ENCODE measurements around the gene MAGI3.
"Not testable (repeated sequence)": the region's sequence is repeated elsewhere in the genome, so short reads cannot be mapped to it uniquely, and the experiment has no call there.

The MAGI3 gene

DNA sequence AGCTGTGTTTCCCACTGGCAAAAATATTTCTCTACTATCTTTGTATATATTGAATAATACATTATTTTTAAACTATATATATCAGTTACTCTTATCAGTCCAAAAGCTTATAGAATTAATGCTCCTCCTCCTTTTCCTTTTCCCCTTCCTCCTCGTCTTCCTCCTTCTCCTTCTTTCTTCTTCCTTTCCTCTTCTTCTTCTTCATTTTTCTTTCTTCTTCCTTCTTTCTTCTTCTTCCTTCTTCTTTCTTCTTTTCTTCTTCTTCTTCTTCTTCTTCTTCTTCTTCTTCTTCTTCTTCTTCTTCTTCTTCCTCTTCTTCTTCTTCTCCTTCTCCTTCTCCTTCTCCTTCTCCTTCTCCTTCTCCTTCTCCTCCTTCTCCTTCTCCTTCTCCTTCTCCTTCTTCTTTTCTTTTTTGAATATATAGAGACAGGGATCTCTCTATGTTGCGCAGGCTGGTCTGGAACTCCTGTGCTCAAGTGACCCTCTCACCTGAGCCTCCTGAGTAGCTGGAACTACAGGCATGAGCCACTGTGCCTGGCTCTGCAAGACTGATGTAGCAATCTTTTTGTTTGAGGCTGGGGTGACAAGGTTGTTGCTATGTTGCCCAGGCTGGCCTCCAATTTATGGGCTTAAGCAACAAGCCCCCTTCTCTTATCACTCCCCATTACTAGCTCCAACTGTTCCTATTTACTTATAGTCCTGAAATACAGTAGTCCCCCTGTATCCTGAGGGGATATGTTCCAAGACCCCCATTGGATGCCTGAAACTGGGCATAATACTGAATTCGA lies 47.4 kb downstream of the MAGI3 start:
- no peak overlapping the region for H3K4me3 ChIP-seq (ENCODE audit: low read depth, low read length)
- no peak for DNase-seq (ENCODE audit: low read depth)

DNA sequence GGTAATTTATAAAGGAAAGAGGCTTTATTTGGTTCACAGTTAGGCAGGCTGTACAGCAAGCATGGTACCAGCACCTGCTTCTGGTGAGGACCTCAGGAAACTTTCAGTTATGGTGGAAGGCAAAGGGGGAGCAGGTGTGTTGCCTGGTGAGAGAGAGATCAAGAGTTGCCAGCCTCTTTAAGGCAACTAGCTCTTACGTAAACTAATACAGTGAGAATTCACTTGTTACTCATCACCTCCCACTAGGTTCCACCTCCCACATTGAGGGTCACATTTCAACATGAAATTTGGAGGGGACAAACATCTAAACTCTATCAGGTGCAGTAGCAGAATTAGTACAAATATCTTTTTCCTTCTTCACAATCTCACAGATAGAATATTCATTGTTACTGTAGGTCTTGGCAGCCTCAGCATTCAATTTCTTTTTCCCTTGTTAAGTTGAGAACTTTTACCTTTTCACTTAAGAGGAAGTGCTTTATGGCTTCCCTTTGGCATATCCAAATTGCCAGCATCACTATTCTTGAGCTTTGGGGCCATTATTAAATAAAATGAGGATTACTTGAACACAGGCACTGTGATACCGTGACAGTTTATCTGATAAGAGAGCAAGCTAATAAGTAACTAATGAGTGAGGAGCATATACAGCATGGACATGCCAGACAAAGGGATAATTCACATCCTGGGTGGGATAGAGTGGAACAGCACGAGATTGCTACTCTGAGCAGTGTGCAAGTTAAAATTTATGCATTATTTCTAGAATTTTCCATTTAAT lies 48.4 kb downstream of the MAGI3 start:
- DNase-seq (ENCODE audit: low read depth): no peak
- no peak overlapping the region for H3K4me3 ChIP-seq (ENCODE audit: low read depth, low read length)

DNA sequence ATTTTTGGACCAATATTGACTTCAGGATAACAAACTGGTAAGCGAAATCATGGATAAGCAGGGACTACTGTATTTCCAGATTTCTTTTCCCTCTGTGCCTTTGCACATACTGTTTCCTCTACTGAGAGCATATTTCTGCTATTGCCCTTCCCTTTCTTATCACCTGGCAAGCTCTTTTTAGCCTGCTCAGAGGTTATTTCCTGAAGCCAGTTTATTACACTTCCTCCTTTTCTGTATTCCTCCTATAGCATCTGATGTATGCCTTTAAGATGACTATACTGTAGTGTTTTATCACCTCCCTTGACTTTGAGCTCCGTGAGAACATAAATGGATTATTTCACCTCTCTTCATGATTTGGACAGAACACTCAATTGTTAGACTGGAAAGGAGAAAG lies 49.0 kb downstream of the MAGI3 start:
- no peak for DNase-seq (ENCODE audit: low read depth)
- no peak overlapping the region for H3K4me3 ChIP-seq (ENCODE audit: low read depth, low read length)

DNA sequence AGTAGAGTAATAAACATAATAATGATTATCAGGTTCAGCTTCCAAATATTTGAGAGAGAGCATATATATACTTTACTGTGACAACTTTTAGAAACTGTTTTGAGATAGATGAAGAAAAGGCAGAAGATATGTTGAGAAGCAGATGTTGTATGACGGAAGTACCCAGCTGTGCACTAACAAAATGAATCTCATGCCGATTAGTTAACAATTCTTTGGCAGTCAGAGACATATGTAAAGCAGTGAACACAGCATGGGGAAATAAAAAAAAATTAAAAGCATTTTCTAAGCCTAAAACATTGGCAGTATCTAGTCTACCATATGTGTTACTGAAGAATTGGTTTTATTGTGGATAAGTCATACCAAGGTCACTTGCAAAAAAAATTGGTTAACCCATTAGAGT lies 51.8 kb downstream of the MAGI3 start:
- DNase-seq (ENCODE audit: low read depth): no peak
- no peak overlapping the region for H3K4me3 ChIP-seq (ENCODE audit: low read depth, low read length)

DNA sequence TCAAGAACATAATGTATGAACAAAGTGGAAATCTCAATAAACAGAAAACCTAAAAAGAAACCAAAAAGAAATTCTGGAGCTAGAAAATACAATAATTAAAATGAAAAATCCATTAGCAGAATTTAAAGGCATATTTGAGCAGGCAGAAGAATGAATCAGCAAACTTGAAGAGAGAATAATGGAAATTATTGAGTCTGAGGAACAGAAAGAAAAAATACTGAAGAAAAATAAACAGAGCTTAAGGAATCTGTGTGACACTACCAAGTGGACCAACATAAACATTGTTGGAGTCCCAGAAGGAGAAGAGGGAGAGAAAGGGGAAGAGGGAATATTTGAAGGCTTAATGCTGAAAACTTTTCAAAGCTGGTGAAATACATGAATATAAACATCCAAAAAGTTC lies 54.5 kb downstream of the MAGI3 start:
- H3K4me3 ChIP-seq (ENCODE audit: low read depth, low read length): no peak overlapping the region
- DNase-seq (ENCODE audit: low read depth): no peak

DNA sequence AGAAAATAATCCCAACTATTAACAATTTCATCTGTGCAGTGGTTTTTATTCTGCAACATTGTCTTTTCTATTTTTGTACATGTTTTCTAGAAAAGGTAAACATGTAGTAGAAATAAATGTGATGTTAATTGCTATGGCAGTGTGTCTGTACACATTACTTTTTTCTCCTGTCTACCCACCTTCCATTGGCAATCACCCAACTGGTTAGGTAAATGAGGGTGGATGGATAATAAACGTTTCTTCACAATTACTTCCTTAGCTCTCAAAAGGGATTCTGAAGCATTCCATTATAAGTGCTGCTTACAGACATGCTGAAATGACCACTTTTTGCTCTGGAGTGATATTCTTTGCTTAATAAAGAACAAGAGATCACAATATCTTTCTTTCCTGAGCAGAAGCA lies 61.4 kb downstream of the MAGI3 start:
- DNase-seq (ENCODE audit: low read depth): no peak
- no peak overlapping the region for H3K4me3 ChIP-seq (ENCODE audit: low read depth, low read length)

DNA sequence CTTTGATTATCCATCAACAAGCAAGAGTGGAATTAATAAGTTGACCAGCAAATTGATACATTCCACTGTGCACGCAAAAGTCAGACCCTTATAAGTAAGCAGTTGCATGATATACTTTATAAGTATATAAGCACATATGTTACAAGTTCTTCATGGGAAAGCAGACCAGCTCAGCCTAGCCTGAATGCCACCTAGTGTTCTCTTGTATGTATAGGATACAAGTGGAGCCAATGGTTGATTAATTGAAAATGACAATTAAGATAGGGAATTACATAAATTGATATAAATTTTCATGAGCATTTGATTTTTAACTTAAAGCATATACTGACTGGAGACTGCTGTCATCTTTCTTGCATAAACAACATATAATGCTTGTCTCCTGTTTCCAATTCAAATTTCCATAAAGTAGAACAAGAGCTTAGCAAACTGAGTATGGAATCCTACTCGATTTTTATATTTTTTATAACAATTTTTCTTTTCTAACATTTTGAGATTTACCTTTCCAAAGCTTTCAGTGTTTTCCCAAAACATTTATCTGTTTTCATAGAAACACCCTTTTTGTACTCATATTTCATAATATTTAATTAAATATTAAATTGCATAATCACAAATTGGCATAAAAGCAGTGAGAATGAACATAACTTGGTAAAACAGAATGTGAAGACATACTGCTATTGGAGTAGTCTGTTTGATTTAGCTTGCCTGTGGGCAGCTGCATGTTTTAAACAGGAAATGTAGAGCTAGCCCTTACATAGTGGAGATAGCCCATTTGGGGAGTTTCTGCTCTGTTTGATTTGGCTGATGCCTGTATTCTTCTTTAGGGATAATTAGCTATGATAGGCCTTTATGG lies 62.8 kb downstream of the MAGI3 start:
- H3K4me3 ChIP-seq (ENCODE audit: low read depth, low read length): no peak overlapping the region
- peak; percentile 25 for DNase-seq (ENCODE audit: low read depth)

DNA sequence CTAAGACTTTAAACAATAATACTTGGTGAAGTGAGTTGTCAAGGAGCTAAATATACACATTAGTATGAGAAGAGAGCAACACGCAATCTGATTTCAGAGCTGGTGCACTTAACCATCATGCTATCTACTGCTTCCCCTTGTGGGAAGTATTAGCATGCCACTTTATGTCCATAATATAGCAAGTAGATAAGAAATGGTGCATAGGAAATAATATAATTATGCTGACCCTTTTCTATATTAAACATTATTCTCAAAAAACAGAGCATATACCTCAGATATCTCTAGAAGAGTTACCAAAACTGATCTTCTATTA lies 63.4 kb downstream of the MAGI3 start:
- H3K4me3 ChIP-seq (ENCODE audit: low read depth, low read length): no peak overlapping the region
- DNase-seq (ENCODE audit: low read depth): no peak

DNA sequence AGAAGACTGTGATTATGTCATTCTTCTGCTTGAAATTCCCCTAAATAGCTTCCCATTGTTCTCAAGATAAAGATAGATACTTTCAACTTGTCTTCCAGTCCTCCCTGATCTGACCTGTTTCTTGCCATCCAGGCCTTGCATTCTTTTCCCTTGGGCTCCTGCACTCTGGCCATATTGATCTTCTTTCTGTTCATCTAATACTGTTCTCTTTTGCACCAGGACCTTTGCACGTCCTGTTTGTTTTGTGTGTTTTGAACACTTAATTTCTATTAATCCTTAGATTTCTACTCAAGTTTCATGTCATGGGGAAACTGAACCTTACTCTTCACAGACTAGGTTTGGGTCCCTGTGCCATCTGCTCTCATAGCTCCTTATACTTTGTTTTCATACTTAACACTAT lies 65.1 kb downstream of the MAGI3 start:
- H3K4me3 ChIP-seq (ENCODE audit: low read depth, low read length): no peak overlapping the region
- DNase-seq (ENCODE audit: low read depth): no peak

DNA sequence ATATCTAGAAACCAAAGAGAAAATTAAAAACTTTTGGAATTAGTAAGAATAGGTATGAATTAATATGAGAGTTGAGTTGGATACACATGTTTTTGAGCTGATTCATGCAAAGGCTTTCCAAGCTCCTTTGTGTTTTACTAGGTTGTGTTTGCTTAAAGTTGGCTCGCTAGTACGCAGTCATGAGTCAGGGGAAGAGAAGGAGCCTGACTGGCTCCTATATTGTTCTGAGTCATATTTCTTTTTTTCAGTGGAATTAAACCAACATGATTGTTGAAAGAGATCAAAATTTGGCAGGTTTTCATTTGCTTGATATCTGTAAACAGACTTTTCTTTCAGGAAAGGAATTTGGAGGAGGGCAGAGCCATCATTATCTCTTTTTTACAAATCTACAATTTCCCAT lies 66.7 kb downstream of the MAGI3 start:
- DNase-seq (ENCODE audit: low read depth): peak; percentile 86
- no peak overlapping the region for H3K4me3 ChIP-seq (ENCODE audit: low read depth, low read length)

DNA sequence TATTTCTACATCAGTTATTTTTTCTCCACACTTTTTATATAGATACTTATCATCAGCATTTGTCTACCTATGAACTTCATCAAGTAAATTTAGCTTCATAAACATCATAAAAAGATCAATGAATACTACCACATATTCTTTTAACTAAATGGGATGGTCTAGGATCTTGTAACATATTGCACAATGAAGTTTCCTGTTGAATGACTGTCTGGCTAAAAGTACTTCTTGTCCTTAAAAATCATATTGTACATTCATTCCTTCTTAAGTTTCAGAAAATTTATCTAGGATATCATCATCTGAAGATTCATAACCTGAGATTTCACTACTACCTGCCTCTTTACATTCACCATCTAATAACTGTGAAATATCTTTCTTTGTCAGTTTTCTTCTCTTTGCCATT lies 69.0 kb downstream of the MAGI3 start:
- DNase-seq (ENCODE audit: low read depth): peak; percentile 33

DNA sequence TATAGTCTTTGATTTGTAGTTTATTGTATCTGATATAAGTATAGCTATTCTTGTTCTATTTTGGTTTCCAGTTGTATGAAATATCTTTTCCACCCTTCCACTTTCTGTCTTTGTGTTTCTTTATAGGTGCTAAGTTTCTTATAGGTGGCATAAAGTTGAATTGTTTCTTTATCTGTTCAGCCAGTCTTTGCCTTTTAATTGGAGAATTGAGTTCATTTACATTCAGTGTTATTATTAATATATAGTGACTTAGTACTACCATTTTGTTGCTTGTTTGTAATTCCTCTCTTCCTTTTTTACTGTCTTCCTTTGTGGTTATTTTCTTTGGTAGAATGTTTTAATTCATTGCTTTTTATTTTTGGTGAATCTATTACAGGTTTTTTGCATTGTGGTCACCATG lies 77.7 kb downstream of the MAGI3 start:
- no peak overlapping the region for H3K4me3 ChIP-seq (ENCODE audit: low read depth, low read length)
- no peak for DNase-seq (ENCODE audit: low read depth)

More for the DNA sequence above, 69.0 kb downstream of the MAGI3 start:
- H3K4me3 ChIP-seq (ENCODE audit: low read depth, low read length): no peak overlapping the region

DNA sequence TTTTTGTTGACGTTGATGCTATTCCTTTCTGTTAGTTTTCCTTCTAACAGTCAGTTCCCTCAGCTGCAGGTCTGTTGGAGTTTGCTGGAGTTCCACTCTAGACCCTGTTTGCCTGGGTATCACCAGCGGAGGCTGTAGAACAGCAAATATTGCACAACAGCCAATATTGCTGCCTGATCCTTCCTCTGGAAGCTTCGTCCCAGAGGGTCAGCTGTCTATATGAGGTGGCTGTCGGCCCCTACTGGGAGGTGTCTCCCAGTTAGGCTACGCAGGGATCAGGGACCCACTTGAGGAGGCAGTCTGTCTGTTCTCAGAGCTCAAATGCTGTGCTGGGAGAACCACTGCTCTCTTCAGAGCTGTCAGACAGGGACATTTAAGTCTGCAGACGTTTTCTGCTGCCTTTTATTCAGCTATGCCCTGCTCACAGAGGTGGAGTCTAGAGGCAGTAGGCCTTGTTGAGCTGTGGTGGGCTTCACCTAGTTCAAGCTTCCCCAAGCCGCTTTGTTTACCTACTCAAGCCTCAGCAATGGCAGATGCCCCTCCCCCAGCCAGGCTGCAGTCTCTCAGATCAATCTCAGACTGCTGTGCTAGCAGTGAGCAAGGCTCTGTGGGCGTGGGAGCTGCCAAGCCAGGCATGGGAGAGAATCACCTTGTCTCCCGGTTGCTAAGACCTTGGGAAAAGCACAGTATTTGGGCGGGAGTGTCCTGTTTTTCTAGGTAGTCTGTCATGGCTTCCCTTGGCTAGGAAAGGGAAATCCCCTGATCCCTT lies 88.3 kb downstream of the MAGI3 start:
- not testable (repeated sequence) for DNase-seq (ENCODE audit: low read depth); H3K4me3 ChIP-seq (ENCODE audit: low read depth, low read length)

DNA sequence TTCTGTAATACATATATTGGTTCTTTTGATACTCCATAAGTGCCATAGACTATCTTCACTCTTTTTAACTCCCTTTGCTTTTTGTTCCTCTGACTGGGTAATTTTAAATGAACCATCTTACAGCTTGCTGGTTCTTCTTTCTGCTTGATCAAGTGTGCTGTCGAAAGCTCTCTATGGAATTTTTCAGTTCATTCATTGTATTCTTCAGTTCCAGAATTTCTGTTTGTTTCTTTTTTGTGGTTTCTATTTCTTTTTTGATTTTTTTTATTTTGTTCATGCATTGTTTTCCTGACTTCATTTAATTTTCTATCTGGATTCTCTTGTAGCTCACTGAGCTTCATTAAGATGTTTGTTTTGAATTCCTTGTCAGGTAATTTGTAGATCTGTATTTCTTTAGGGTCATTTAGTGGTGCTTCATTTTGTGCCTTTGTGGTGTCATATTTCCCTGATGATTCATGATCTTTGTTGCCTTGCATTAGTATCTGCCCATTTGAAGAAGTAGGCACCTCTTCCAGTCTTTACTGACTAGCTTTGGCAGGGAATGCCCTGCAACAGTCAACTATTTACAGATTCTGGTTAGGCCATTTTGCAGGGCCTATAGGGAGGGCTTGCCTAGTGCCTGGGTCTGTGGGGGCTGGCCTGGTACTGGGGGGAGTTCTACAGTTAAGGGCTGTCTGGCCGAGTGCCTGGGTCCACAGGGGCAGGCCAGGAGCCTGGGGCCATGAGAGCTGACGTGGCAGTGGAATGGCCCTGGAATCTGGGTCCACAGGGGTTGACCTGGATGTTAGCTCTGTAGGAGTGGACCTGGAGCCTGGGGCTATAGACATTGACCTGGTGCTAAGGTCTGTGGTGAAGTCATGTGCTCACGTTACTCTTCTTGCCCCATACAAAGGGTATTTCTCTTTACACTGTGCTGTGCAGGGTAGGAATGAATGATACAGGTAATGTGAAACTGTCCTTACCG lies 89.7 kb downstream of the MAGI3 start:
- H3K4me3 ChIP-seq (ENCODE audit: low read depth, low read length): no peak overlapping the region
- DNase-seq (ENCODE audit: low read depth): no peak

DNA sequence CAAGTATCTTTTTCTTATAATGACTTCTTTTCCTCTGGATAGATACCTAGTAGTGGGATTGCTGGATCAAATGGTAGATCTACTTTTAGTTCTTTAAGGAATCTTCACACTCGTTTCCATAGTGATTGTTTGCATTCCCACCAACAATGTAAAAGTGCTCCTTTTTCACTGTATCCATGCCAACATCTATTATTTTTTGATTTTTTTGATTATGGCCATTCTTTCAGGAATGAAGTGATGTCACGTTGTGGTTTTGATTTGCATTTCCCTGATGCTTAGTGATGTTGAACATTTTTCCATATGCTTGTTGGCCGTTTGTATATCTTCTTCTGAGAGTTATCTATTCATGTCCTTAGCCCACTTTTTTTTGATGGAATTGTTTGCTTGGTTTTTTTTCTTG lies 94.8 kb downstream of the MAGI3 start:
- not testable (repeated sequence) for H3K4me3 ChIP-seq (ENCODE audit: low read depth, low read length)

DNA sequence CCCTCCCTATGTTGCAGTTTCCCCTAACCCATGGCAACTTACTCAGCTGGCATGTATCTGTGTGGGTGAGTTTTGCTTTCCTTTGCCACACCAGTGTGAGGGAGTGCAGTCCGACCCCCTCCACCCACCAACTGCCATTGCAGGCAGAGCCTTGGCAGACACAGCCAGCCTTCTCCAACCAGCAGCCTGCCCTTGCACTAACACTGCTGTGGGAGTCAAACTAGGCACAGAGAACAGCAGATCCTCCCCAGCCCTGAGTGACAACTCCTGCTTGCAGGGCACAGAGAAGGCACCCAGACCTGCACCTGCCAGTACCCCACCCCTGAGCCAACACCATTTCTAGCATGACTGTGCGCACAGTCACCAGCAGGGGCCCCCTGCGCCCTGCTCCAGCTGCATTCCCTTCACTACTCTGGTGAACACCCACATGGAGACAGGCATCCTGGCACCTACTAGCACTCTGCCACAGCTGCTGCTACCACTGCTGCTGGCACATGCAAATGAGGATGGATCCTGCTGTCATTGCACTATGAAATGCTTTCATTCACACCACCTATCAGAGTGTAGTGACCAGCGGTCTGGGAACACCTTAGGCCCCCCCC lies 98.4 kb downstream of the MAGI3 start:
- H3K4me3 ChIP-seq (ENCODE audit: low read depth, low read length): no peak overlapping the region
- DNase-seq (ENCODE audit: low read depth): no peak

More for the DNA sequence above, 94.8 kb downstream of the MAGI3 start:
- not testable (repeated sequence) for DNase-seq (ENCODE audit: low read depth)

DNA sequence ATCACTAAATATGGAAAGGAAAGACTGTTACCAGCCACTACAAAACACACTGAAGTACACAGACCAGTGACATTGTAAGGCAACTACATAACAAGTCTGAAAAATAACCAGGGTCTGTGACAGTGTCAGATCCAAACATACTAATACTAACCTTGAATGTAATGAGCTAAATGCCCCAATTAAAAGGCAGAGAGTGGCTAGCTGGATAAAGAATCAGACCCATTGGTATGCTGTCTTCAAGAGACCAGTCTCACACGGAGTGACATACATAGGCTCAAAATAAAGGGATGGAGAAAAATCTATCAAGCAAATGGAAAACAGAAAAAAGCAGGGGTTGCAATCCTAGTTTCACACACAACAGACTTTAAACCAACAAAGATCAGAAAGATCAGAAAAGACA lies 100.1 kb downstream of the MAGI3 start:
- H3K4me3 ChIP-seq (ENCODE audit: low read depth, low read length): no peak overlapping the region
- no peak for DNase-seq (ENCODE audit: low read depth)

DNA sequence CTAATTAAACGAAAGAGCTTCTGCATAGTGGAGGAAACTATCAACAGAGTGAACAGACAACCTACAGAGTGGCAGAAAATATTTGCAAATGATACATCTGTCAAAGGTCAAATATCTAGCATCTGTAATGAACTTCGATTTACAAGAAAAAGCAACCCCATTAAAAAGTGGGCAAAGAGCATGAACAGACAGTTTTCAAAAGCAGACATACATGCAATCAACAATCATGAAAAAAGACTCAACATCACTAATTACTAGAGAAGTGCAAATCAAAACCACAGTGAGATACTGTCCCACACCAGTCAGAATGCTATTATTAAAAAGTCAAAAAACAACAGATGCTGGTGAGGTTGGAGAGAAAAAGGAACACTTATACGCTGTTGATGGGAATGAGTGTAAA lies 103.2 kb downstream of the MAGI3 start:
- no peak for DNase-seq (ENCODE audit: low read depth)

More for the DNA sequence above, 103.2 kb downstream of the MAGI3 start:
- no peak overlapping the region for H3K4me3 ChIP-seq (ENCODE audit: low read depth, low read length)
